Neutrophil (primary cell): Measurements from ENCODE around the gene ALDOA.

ENCODE experiments used
- H3K27ac ChIP-seq: fragments of 200-600 bp; sonication (generic); 2 replicates; pipeline ENCODE4 v1.5.1; 2016; ENCODE audit warnings: mild to moderate bottlenecking, moderate library complexity
- H3K27me3 ChIP-seq: fragments of 200-600 bp; sonication (generic); 2 replicates; pipeline ENCODE4 v1.6.0; 2016; ENCODE audit warnings: mild to moderate bottlenecking
- H3K36me3 ChIP-seq: fragments of 200-600 bp; sonication (generic); 2 replicates; pipeline ENCODE4 v1.5.1; 2017
- H3K4me1 ChIP-seq, 2 experiments: fragments of 200-600 bp in 1 of 2; sonication (generic) in 1 of 2; 1 replicate in 1 of 2; 2 replicates in 1 of 2; pipeline versions ENCODE4 v1.5.1 to v1.6.1; 2013 to 2016; ENCODE audit warnings: low read depth in 1 of 2, low read length in 1 of 2, mild to moderate bottlenecking in 1 of 2, moderate library complexity in 1 of 2; ENCODE audit not compliant: control insufficient read depth in 1 of 2, insufficient read depth in 1 of 2
- H3K4me3 ChIP-seq, 2 experiments: fragments of 200-600 bp in 1 of 2; sonication (generic) in 1 of 2; 1 replicate in 1 of 2; 2 replicates in 1 of 2; pipeline ENCODE4 v1.5.1; 2013 to 2016; ENCODE audit warnings: low read depth in 1 of 2, low read length in 1 of 2, mild to moderate bottlenecking in 1 of 2, moderate library complexity in 1 of 2
- H3K9me3 ChIP-seq: fragments of 200-600 bp; sonication (generic); 2 replicates; pipeline ENCODE4 v1.5.1; 2016
- TF ChIP-seq, protein P1 (sequence below): fragments of 200-600 bp; sonication (generic); IDR thresholded peaks from 2 replicates; pipeline ENCODE4 v1.5.1; 2016; ENCODE audit warnings: antibody characterized with exemption

The ALDOA gene

DNA sequence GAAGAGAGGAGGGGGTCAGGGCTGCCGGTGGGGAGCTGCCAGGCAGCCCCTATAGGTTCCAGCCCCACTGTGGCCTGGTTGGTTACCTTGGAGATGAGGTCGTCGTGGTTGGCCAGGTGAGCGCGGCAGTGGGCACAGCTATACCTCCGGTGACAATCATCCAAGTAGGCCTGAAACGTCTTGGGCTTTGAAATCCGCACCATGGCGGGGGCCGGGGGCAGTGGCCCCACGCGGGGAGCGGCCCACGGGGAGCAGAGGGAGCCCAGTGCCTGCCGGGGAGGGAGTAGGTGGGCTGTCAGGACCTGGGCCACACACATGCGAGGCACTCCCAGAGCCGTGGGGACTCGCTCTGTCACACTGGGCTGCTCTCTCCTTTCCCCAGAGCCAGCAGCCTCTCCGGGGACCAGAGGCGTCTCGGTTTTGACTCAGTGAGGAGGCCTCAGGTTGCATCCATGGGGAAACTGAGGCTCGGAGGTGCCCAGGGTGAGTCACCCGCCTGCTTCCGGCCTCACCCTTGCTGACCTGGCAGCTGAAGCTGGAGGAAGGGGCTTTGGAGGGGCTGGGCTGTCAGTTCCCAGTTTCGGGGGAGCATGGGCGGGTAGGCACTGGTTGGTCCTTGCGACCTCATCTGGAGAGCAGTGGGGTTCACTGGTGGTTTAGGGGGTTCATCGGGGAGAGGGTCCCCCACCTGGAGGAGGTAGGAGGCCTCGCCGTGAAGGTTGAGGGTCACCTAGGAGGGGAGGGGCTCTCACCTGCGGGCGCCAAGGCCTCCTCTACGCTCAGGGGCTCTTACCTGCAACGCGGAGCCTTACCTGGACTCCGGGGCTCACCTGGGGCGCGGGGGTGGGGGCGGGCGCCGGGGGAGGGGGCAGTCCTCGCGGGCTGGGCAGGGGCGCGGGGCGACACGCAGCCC lies 29.9 kb downstream of the ALDOA start:
- H3K4me3 ChIP-seq, result peak overlapping the region; percentile 85 to 100
- peaks cover 23% of the 10 kb centered on the region for H3K9me3 ChIP-seq
- peaks cover 34% of the 10 kb centered on the region for H3K36me3 ChIP-seq
- H3K27me3 ChIP-seq, result no peaks in the 10 kb centered on the region
- H3K4me1 ChIP-seq, result peaks cover 58 to 65% of the 10 kb centered on the region in 2 experiments
- TF ChIP-seq, protein P1, sequence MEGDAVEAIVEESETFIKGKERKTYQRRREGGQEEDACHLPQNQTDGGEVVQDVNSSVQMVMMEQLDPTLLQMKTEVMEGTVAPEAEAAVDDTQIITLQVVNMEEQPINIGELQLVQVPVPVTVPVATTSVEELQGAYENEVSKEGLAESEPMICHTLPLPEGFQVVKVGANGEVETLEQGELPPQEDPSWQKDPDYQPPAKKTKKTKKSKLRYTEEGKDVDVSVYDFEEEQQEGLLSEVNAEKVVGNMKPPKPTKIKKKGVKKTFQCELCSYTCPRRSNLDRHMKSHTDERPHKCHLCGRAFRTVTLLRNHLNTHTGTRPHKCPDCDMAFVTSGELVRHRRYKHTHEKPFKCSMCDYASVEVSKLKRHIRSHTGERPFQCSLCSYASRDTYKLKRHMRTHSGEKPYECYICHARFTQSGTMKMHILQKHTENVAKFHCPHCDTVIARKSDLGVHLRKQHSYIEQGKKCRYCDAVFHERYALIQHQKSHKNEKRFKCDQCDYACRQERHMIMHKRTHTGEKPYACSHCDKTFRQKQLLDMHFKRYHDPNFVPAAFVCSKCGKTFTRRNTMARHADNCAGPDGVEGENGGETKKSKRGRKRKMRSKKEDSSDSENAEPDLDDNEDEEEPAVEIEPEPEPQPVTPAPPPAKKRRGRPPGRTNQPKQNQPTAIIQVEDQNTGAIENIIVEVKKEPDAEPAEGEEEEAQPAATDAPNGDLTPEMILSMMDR, result no peak
- peak overlapping the region; percentile 100 for H3K27ac ChIP-seq

DNA sequence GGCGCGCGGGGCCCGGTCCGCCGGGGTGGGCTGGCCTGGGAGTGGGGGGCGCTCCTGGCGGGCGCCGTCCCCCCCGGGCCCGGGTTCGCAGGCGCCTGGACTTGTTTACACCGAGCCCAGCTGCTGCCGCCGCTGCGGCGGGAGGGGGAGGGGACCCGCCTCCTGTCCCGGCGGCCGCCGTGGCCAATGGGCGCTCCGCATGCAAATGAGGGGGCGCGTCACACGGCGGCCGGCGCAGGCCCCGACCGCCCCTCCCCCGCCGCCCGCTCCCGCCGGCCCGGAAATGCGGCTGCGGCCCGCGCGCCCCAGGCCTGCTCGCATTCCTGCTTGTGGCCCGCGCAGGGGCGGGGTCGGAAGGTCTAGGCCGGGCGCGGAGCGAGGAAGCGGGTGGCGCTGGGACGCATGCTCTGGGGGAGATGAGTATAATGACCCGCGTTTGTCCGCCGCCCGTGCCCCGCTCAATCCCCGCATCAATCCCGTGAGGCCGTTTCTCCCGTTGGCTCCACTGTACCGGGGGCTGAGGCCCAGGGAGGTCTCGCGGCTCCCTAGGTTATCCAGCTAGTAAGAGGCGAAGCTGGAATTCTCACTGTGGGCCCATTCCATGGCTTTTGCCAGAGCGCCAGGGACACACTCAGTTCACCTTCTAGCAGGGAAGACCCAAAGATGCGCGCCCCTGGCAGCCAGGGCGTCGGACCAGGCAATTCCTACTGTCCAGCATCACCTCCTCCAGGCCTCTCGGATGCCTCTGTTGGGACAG lies 30.7 kb downstream of the ALDOA start, which contains the start of gene YPEL3:
TSS of gene YPEL3 (minus strand) at position 109 of the 757 bp plus-strand sequence. CDS start 731 bp downstream, outside the sequence.
- peaks cover 54 to 59% of the 10 kb centered on the region in 2 experiments for H3K4me1 ChIP-seq
- H3K27me3 ChIP-seq, result no peaks in the 10 kb centered on the region
- H3K27ac ChIP-seq, result peak within 1 kb of the TSS; percentile 100
- TF ChIP-seq, protein P1, result peak; percentile 28
- H3K4me3 ChIP-seq, result peak within 1 kb of the TSS; percentile 85 to 100
- peaks cover 34% of the 10 kb centered on the region for H3K36me3 ChIP-seq
- peaks cover 23% of the 10 kb centered on the region for H3K9me3 ChIP-seq

DNA sequence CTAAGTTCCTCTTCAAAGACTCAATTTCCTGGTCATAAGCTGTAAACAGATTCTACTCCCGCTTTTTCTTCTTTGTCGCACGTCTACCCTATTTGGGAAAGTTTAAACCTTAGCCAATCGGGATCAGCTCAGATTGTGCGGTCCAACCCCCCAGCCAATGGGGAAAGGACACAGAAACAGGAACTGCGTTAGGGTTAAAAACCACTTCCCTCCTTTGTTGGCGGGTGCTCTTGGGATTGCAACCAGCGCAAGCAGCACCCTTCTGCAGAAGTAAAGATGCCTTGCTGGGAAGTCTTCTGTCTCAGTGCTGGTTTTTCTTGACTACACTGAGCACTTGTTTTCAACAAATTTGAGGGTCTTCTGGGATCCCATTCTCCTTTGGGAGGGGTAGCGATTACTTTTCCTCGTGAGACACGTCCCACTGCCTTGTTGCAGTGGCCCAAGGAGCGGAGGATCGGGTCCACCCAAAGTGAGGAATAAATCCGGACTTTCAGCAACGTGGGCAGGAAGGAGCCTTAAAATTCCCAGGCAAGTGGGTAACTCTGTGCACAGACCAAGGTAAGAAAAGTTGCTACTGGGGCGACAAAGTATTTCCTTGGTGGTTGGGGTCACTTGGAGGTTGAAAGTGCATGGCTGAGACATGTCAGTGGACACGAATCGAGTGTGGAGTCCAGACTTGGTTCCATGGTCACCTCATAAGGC lies 31.5 kb downstream of the ALDOA start:
- Histone ChIP-seq H3K27me3 (no peaks in the 10 kb centered on the region), H3K4me3 (peak overlapping the region; percentile 85 to 100), H3K4me1 (peaks cover 46 to 53% of the 10 kb centered on the region in 2 experiments), H3K36me3 (peaks cover 33% of the 10 kb centered on the region), H3K27ac (peak overlapping the region; percentile 100), H3K9me3 (peaks cover 23% of the 10 kb centered on the region)
- TF ChIP-seq, protein P1, result peak; percentile 80

DNA sequence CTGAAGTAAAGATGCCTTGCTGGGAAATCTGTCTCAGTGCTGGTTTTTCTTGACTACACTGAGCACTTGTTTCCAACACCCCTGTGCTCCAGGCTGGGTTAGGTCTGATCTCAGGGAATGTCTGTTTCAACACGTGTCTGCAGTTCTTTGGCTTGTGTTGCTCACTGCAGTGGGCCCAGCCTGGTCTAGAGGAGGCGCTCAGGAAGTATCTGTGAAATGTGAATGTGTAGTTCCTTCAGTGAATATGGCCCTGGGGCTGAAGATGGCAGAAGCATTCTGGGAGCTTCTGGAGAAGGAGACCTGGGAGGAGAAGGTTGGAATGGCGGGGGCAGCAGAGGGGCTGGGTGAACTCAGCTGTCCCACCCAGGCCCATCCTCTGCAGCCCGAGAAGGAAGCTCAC lies 38.5 kb downstream of the ALDOA start:
- no peaks in the 10 kb centered on the region for H3K4me1 ChIP-seq
- peaks cover 59% of the 10 kb centered on the region for H3K36me3 ChIP-seq
- TF ChIP-seq, protein P1, result no peak
- H3K27me3 ChIP-seq, result no peaks in the 10 kb centered on the region
- H3K9me3 ChIP-seq, result no peaks in the 10 kb centered on the region
- H3K27ac ChIP-seq, result peak overlapping the region; percentile 32
- H3K4me3 ChIP-seq, result no peak overlapping the region

DNA sequence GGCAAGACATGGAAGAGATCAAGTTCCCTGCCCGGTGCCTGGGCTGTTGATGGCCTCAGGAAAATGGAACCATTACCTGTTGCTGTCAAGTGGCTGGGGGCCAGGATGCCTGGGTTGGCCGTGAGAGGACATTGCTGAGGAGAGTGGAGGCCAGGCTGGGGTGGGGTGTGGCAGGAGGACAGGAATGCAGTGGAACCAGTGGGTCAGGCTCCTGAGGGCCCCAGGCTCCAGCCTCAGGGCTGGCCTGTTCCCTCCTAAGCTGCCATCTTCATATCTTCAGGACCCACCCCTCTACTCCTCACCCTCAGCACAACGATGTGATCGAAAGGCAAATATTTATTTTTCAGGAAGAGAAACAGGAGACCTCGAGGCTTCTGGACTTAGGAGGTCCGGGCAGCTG lies 38.9 kb downstream of the ALDOA start:
- TF ChIP-seq, protein P1, result no peak
- H3K4me1 ChIP-seq, result no peaks in the 10 kb centered on the region
- peak overlapping the region; percentile 32 for H3K27ac ChIP-seq
- peaks cover 63% of the 10 kb centered on the region for H3K36me3 ChIP-seq
- H3K4me3 ChIP-seq, result no peak overlapping the region
- H3K27me3 ChIP-seq, result no peaks in the 10 kb centered on the region
- H3K9me3 ChIP-seq, result no peaks in the 10 kb centered on the region
